Panc1 (cell line): ENCODE measurements around the gene MACROH2A1. TPM values are rescaled to one million over a fixed set of nuclear protein-coding genes. Genes with fewer than 3 reads are reported as not detected.

Experiments
- ATAC-seq: fragments of 200-7000 bp; cut with Tn5 transposase; 2 replicates; pipeline ENCODE4 v1.9.1; 2020; ENCODE audit warnings: mild to moderate bottlenecking, moderate library complexity
- BruUV-seq: library from RNA; stranded (reverse); fragments of 400-500 nt; replicated peaks from 2 replicates; lab custom pipeline; 2021; lab: Mats Ljungman, UMichigan
- CTCF ChIA-PET: fragments of 300-600 bp; sonication (Branson Sonifier 250); formaldehyde crosslinking; loops from one replicate; lab custom pipeline; 2022; ENCODE audit warnings: antibody characterized with exemption; lab: Charles Lee
- POLR2A ChIA-PET: fragments of 300-600 bp; sonication (Branson Sonifier 250); formaldehyde crosslinking; loops from one replicate; lab custom pipeline; 2022; ENCODE audit warnings: antibody characterized with exemption; lab: Charles Lee
- DNase-seq: peaks from one replicate; pipeline ENCODE4 v3.0.0-alpha.2; 2010; ENCODE audit warnings: low read depth, low spot score
- H3K27ac ChIP-seq: 2 replicates; pipeline ENCODE4 v1.5.1; 2011; ENCODE audit warnings: mild to moderate bottlenecking, low read length, inconsistent platforms
- H3K27me3 ChIP-seq: fragments of 200-500 bp; sonication (Bioruptor generic); 2 replicates; pipeline ENCODE4 v1.6.0; 2014; ENCODE audit warnings: low read length, inconsistent platforms; ENCODE audit not compliant: control insufficient read depth, insufficient read depth
- H3K36me3 ChIP-seq: fragments of 200-500 bp; sonication (Bioruptor generic); 2 replicates; pipeline ENCODE4 v1.5.1; 2014; ENCODE audit warnings: inconsistent platforms, mild to moderate bottlenecking, low read length, moderate library complexity; ENCODE audit not compliant: control insufficient read depth, insufficient read depth
- H3K4me1 ChIP-seq: 2 replicates; pipeline ENCODE4 v1.5.1; 2011; ENCODE audit warnings: inconsistent platforms, mild to moderate bottlenecking, low read length, moderate library complexity; ENCODE audit not compliant: control insufficient read depth, insufficient read depth
- H3K4me3 ChIP-seq, 2 experiments: 2 replicates each; pipeline ENCODE4 v1.5.1; 2011 to 2012; ENCODE audit warnings: low read depth in 2 of 2, low read length in 2 of 2, mild to moderate bottlenecking in 2 of 2, inconsistent platforms in 1 of 2, moderate library complexity in 1 of 2
- H3K9me3 ChIP-seq: fragments of 200-500 bp; sonication (Bioruptor generic); 2 replicates; pipeline ENCODE4 v1.5.1; 2014; ENCODE audit warnings: low read depth, mild to moderate bottlenecking, inconsistent platforms, low read length, moderate library complexity; ENCODE audit not compliant: control insufficient read depth, insufficient read depth
- POLR2AphosphoS5 ChIP-seq: IDR thresholded peaks from 2 replicates; pipeline ENCODE4 v1.6.1; 2012; ENCODE audit warnings: mild to moderate bottlenecking, low read depth, low read length, moderate library complexity
- SIN3A ChIP-seq: IDR thresholded peaks from 2 replicates; pipeline ENCODE4 v1.6.1; 2012; ENCODE audit warnings: low read depth, mild to moderate bottlenecking, low read length, moderate library complexity, borderline replicate concordance; ENCODE audit not compliant: insufficient read depth
- TCF7L2 ChIP-seq: IDR thresholded peaks from 2 replicates; pipeline ENCODE4 v1.6.1; 2011; ENCODE audit warnings: mild to moderate bottlenecking, low read depth, low read length, inconsistent platforms
- in situ Hi-C: cut with HindIII; loops from 2 replicates; pipeline ENCODE4 v1.10.0; 2016; ENCODE audit warnings: low sequenced_read_pairs, low pct_unique_long_range_greater_than_20kb
- intact Hi-C: fragments of 100-400 bp; cut with micrococcal nuclease; formaldehyde crosslinking; loops from one replicate; pipeline ENCODE4 v1.10.0; 2022; ENCODE audit not compliant: unreplicated experiment
- total RNA-seq: library from RNA; stranded (reverse); gene quantifications from one replicate; pipeline ENCODE4 v1.2.1, GENCODE V29; 2021; ENCODE audit not compliant: unreplicated experiment
- TF ChIP-seq, protein P1 (sequence below): fragments of 450-650 bp; IDR thresholded peaks from 2 replicates; pipeline ENCODE4 v1.5.1; 2017; ENCODE audit warnings: mild to moderate bottlenecking
- TF ChIP-seq, protein P2 (sequence below), 2 experiments: IDR thresholded peaks; 2 replicates each; pipeline ENCODE4 v1.6.1; 2011 to 2012; ENCODE audit warnings: low read depth in 2 of 2, control low read depth in 1 of 2, low read length in 1 of 2, mild to moderate bottlenecking in 1 of 2, moderate library complexity in 1 of 2; ENCODE audit not compliant: insufficient read depth in 1 of 2

Gene MACROH2A1
- total RNA-seq, 1 experiment from 2014 or later, result 162 TPM

DNA sequence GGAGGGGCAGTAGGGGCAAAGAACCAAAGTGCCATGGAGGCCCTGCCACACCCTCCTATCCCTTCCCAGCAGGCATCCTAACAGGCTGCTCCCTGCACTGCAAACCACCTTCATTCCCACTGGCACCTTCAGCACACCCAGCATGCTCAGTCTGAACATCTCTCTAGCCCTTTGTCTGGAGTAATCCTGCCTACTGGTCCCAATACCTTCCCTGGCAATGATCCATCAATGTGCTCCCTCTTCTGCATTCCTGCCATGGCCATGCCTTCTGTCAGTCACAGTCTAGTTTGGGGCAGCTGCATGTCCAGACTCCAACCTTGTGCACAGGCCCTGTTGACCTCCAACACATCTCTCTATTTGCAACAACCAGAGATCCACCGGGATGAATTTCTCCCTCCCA is 4.9 kb downstream of the MACROH2A1 start:
- no peaks in the 10 kb centered on the region for H3K9me3 ChIP-seq
- POLR2A ChIA-PET, result no interaction called here
- H3K36me3 ChIP-seq, result peaks cover 5% of the 10 kb centered on the region; the same call in 1 of the 2 replicates
- no peak overlapping the region for H3K27ac ChIP-seq
- no peak overlapping the region for H3K4me3 ChIP-seq
- CTCF ChIA-PET, result no interaction called here
- no peak for ATAC-seq
- in situ Hi-C loops, result no loop called here
- intact Hi-C loops, result no loop called here
- H3K4me1 ChIP-seq, result peaks cover 18% of the 10 kb centered on the region
- H3K27me3 ChIP-seq, result no peaks in the 10 kb centered on the region
- TF ChIP-seq, protein P1, sequence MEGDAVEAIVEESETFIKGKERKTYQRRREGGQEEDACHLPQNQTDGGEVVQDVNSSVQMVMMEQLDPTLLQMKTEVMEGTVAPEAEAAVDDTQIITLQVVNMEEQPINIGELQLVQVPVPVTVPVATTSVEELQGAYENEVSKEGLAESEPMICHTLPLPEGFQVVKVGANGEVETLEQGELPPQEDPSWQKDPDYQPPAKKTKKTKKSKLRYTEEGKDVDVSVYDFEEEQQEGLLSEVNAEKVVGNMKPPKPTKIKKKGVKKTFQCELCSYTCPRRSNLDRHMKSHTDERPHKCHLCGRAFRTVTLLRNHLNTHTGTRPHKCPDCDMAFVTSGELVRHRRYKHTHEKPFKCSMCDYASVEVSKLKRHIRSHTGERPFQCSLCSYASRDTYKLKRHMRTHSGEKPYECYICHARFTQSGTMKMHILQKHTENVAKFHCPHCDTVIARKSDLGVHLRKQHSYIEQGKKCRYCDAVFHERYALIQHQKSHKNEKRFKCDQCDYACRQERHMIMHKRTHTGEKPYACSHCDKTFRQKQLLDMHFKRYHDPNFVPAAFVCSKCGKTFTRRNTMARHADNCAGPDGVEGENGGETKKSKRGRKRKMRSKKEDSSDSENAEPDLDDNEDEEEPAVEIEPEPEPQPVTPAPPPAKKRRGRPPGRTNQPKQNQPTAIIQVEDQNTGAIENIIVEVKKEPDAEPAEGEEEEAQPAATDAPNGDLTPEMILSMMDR, result no peak
- no peak for TF ChIP-seq SIN3A
- TF ChIP-seq TCF7L2, result no peak
- TF ChIP-seq, protein P2, sequence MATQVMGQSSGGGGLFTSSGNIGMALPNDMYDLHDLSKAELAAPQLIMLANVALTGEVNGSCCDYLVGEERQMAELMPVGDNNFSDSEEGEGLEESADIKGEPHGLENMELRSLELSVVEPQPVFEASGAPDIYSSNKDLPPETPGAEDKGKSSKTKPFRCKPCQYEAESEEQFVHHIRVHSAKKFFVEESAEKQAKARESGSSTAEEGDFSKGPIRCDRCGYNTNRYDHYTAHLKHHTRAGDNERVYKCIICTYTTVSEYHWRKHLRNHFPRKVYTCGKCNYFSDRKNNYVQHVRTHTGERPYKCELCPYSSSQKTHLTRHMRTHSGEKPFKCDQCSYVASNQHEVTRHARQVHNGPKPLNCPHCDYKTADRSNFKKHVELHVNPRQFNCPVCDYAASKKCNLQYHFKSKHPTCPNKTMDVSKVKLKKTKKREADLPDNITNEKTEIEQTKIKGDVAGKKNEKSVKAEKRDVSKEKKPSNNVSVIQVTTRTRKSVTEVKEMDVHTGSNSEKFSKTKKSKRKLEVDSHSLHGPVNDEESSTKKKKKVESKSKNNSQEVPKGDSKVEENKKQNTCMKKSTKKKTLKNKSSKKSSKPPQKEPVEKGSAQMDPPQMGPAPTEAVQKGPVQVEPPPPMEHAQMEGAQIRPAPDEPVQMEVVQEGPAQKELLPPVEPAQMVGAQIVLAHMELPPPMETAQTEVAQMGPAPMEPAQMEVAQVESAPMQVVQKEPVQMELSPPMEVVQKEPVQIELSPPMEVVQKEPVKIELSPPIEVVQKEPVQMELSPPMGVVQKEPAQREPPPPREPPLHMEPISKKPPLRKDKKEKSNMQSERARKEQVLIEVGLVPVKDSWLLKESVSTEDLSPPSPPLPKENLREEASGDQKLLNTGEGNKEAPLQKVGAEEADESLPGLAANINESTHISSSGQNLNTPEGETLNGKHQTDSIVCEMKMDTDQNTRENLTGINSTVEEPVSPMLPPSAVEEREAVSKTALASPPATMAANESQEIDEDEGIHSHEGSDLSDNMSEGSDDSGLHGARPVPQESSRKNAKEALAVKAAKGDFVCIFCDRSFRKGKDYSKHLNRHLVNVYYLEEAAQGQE (IDR thresholded peaks at IDR 0.05; ENCODE audit: insufficient read depth in 1 of 2, low read depth in 2 of 2, low read length in 1 of 2), result no peak
- no peak for DNase-seq
- no TSS peak for BruUV-seq

DNA sequence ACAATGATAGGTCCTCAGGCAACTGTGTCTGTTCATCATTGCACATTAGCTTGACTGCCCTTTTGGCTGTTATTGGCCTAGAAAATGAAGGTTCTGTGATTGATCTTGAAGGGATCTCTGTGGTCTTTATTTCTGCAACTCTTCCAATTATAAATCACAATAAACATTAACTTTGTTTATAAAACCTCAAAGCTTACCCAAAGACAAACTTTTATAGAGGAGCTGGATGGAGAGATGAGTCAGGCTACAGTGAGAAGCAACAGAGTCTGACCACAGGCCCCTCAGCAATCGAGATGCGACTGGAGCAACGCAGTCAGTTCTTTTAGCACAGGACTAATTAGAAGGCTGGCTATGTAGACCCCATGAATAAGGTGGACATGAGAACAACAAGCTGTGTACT is 5.3 kb downstream of the MACROH2A1 start:
- no TSS peak for BruUV-seq
- TF ChIP-seq, protein P1, result no peak
- TF ChIP-seq, protein P2 (IDR thresholded peaks at IDR 0.05; ENCODE audit: insufficient read depth in 1 of 2, low read depth in 2 of 2, low read length in 1 of 2), result no peak
- no peak for TF ChIP-seq SIN3A
- TF ChIP-seq TCF7L2, result no peak
- TF ChIP-seq POLR2AphosphoS5, result no peak
- ChIA-PET CTCF (no interaction called here), POLR2A (no interaction called here)
- Histone ChIP-seq H3K9me3 (no peaks in the 10 kb centered on the region), H3K27me3 (no peaks in the 10 kb centered on the region), H3K4me1 (peaks cover 18% of the 10 kb centered on the region), H3K36me3 (peaks cover 5% of the 10 kb centered on the region; the same call in 1 of the 2 replicates), H3K4me3 (no peak overlapping the region), H3K27ac (no peak overlapping the region)
- intact Hi-C loops (no loop called here), in situ Hi-C loops (no loop called here)
- DNase-seq (no peak), ATAC-seq (no peak)
